ENCODE data around the gene PTPRD.

Gene PTPRD

DNA sequence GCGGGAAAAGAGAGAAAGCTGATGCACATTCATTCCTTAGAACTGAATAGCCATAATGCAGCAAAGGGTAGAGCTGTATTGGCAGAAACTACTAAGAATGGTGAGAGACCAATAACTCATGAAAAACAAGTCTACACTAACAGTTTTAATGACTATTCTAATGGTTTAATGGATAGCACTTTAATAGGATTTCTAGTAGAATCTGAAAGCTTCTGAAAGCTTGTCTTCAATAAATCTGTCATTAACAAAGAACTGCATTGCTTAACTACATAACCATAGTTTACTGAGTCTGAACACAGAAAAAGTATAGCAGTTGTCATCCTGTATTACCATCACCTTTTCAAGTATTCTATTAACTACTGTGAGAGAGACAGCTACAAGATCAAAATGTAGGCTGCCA, 2195.5 kb downstream of the PTPRD start:
- no peak for DNase-seq (ENCODE audit: extremely low spot score)
- TF ChIP-seq, protein P1, sequence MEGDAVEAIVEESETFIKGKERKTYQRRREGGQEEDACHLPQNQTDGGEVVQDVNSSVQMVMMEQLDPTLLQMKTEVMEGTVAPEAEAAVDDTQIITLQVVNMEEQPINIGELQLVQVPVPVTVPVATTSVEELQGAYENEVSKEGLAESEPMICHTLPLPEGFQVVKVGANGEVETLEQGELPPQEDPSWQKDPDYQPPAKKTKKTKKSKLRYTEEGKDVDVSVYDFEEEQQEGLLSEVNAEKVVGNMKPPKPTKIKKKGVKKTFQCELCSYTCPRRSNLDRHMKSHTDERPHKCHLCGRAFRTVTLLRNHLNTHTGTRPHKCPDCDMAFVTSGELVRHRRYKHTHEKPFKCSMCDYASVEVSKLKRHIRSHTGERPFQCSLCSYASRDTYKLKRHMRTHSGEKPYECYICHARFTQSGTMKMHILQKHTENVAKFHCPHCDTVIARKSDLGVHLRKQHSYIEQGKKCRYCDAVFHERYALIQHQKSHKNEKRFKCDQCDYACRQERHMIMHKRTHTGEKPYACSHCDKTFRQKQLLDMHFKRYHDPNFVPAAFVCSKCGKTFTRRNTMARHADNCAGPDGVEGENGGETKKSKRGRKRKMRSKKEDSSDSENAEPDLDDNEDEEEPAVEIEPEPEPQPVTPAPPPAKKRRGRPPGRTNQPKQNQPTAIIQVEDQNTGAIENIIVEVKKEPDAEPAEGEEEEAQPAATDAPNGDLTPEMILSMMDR (IDR thresholded peaks at IDR 0.05; ENCODE audit: control extremely low read depth, extremely low read depth, low read depth, missing control alignments), result no peak
- CTCF ChIA-PET, result interaction anchor here (0.8 to 1.5 kb wide), 4 partner anchors 9 to 27 kb away, joined by 3 to 7 read pairs (median 4); no protein-coding TSS in a partner anchor
- POLR2A ChIA-PET, result no interaction called here

DNA sequence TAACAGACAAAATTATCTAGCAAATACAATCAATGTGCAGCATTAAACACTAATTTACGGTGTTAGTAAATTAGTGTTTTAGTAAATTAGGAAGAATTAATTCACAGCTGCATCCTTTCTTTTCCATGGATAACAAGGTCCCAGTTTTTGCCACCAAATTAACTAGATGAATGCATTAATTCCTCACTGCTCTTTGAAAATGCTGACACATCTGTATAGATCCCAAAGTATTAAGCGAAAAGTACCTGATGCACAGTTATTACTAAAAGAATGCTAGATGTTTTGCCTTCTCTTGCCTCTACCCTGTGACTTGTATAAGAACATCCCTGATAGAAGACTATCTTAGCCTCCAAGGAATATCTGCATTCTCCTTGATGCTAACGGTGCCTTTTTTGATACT, 2200.5 kb downstream of the PTPRD start:
- ChIA-PET CTCF (interaction anchor here (0.9 kb wide), 1 partner anchor 10 kb away, joined by 3 read pairs; no protein-coding TSS in a partner anchor), POLR2A (no interaction called here)
- no peak for DNase-seq (ENCODE audit: extremely low spot score)
- TF ChIP-seq, protein P1 (IDR thresholded peaks at IDR 0.05; ENCODE audit: control extremely low read depth, extremely low read depth, low read depth, missing control alignments), result no peak

DNA sequence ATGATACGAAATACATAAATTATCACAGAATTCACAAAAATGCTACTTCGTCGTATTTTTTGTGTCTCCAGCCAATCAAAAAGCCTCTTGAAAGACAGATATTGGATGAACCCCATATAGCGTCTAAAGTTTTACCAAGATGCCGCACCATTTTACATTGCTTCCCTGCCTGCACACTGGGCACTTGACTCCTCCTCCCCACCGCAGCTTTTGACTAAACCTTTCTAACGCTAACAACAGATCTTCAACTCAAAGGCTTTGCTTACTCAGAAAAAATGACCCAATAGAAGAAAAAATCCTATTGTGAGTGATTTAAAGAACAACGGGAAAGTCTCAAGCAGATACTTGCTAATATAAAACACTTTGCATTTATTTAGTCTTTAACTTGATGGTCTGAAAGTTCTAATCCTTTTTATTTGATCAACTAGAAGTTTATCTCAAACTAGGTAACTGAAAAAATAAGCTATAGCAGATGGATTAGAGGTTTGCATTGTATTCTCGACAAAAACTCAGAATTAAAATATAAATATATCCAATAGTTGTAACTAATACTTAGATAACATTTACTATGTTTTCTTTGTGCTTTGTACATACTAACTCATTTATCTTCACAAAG, 2204.1 kb downstream of the PTPRD start:
- ChIA-PET CTCF (interaction anchor here (0.7 to 1.7 kb wide), 3 partner anchors 9 to 15 kb away, joined by 3 to 6 read pairs (median 6); no protein-coding TSS in a partner anchor), POLR2A (no interaction called here)
- TF ChIP-seq, protein P1 (IDR thresholded peaks at IDR 0.05; ENCODE audit: control extremely low read depth, extremely low read depth, low read depth, missing control alignments), result no peak
- DNase-seq (ENCODE audit: extremely low spot score), result no peak

DNA sequence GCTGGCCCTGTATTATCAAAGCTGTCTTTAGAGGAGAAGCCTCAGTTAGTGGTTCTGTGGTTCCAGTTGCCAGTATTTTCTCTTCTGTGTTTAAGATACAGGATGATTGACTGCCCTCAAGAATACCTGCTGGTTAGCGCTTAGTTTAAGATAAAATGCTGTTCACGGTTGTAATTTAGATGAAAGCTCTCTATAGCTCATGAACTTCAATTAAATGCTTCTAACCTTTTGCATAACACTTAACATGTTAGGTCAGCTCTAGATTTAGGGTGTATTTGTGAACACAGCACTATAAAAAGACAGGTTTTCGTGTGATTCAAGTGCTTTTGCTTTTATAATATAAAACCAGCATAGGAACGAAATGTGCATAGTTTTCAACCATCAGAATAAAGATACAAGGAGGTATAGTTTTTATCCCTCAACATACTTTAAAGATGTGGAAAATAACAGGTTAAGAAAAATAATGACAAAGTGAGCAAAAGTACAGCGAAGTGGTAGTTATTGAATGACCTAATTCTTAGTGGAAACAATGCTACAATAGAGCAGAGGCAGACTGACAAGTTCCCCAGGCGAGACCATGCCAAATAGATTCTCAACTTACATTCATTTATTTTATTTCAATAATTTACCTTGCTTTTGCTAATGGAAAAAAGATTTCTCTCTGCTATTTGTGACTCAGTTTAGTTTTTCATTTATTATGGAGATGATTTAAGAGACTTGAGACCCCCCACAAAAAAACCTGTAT, 2210.7 kb downstream of the PTPRD start:
- CTCF ChIA-PET, result no interaction called here
- no peak for DNase-seq (ENCODE audit: extremely low spot score)
- TF ChIP-seq, protein P1 (IDR thresholded peaks at IDR 0.05; ENCODE audit: control extremely low read depth, extremely low read depth, low read depth, missing control alignments), result no peak
- POLR2A ChIA-PET, result no interaction called here

DNA sequence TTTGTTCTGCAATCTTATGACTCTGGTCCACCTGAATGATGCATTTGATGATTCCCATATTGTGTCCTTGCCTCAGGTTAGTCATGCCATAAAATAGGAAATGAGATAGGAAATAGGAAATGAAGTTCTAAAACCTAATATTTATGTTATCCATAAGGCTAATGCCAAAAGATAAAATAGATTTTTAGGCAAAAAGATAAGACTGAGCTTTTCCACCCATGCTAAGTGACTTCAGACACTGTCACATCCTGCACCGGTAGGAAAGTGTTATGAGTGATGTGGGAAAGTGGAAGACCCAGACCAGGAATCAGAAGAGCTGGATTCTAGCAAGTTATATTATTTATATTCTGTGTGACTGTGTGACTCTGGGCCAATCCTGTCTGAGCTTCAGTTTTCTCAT, 2212.4 kb downstream of the PTPRD start:
- POLR2A ChIA-PET, result no interaction called here
- no peak for DNase-seq (ENCODE audit: extremely low spot score)
- CTCF ChIA-PET, result interaction anchor here (2.2 kb wide), 1 partner anchor 8 kb away, joined by 6 read pairs; no protein-coding TSS in a partner anchor
- TF ChIP-seq, protein P1 (IDR thresholded peaks at IDR 0.05; ENCODE audit: control extremely low read depth, extremely low read depth, low read depth, missing control alignments), result no peak

DNA sequence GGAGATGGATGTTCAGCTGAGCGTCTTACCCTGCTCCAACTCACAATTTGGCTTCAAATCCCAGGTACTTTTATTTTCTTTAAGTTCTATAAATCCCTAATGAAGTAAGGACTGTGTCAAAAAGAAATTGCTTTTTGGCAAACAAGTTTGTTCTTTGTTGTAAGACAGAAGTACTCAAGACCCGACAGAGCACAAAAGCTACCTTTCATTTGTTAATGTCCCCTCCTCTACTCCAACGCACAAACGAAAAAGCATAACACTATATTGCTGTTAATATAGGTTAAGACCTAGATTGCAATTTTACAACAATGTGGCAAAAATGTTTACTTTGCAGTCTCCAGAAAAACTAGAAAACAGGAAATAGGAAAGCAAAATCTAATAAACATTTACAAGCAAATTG, 2217.8 kb downstream of the PTPRD start:
- DNase-seq (ENCODE audit: extremely low spot score), result no peak
- CTCF ChIA-PET, result no interaction called here

More for the DNA sequence above, 2217.8 kb downstream of the PTPRD start:
- POLR2A ChIA-PET, result no interaction called here
- TF ChIP-seq, protein P1 (IDR thresholded peaks at IDR 0.05; ENCODE audit: control extremely low read depth, extremely low read depth, low read depth, missing control alignments), result no peak
